Esophagus muscularis mucosa (tissue), 3 donors: ENCODE data around the gene HNRNPUL2.

ENCODE experiments used
- POLR2A ChIP-seq: fragments of 450-650 bp; IDR thresholded peaks from one replicate; pipeline ENCODE4 v1.6.1; 2017; ENCODE audit warnings: antibody characterized with exemption, moderate library complexity, mild to moderate bottlenecking, low read depth
- POLR2AphosphoS5 ChIP-seq, 2 donors: sonication (generic); formaldehyde crosslinking; IDR thresholded peaks; one replicate each; pipeline ENCODE4 v1.6.1; 2017; ENCODE audit warnings: antibody characterized with exemption in 2 of 2
- TF ChIP-seq, protein P1 (sequence below), 3 experiments: fragments of 200-600 bp in 2 of 3; fragments of 450-650 bp in 1 of 3; sonication (generic) in 2 of 3; IDR thresholded peaks; one replicate each; pipeline ENCODE4 v1.5.1; 2017 to 2019; ENCODE audit warnings: antibody characterized with exemption in 3 of 3, mild to moderate bottlenecking in 2 of 3, moderate library complexity in 1 of 3

DNA sequence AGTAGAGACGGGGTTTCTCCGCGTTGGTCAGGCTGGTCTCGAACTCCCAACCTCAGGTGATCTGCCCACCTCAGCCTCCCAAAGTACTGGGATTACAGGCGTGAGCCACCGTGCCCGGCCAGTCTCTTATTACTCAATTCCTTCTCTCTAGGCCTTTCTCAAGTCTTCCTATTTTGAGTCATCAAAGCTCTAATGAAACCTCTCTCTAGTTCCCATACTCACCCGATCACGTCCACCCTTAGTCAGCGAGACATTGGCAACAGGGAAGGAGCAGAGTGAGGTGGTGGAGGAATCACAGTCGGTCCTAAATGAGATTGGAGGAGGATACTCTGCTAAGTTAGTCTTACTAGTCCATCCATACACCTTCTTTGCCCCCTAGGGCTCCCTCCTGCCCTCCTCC, 25.0 kb downstream of the HNRNPUL2 start:
- TF ChIP-seq, protein P1, sequence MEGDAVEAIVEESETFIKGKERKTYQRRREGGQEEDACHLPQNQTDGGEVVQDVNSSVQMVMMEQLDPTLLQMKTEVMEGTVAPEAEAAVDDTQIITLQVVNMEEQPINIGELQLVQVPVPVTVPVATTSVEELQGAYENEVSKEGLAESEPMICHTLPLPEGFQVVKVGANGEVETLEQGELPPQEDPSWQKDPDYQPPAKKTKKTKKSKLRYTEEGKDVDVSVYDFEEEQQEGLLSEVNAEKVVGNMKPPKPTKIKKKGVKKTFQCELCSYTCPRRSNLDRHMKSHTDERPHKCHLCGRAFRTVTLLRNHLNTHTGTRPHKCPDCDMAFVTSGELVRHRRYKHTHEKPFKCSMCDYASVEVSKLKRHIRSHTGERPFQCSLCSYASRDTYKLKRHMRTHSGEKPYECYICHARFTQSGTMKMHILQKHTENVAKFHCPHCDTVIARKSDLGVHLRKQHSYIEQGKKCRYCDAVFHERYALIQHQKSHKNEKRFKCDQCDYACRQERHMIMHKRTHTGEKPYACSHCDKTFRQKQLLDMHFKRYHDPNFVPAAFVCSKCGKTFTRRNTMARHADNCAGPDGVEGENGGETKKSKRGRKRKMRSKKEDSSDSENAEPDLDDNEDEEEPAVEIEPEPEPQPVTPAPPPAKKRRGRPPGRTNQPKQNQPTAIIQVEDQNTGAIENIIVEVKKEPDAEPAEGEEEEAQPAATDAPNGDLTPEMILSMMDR (IDR thresholded peaks at IDR 0.05), result no peak
- no peak for TF ChIP-seq POLR2A
- no peak for TF ChIP-seq POLR2AphosphoS5 (IDR thresholded peaks at IDR 0.05)
